Activated CD4-positive, alpha-beta T cell treated with anti-CD3 and anti-CD28 coated beads, Interleukin-2, Interleukin-4, amounts not matched to agents 100 ng/mL and 50 ng/mL, durations not matched to agents 16 hours and 8 hours (primary cell): ENCODE data around the gene DAP.
"Not testable (repeated sequence)": the region's sequence is repeated elsewhere in the genome, so short reads cannot be mapped to it uniquely, and the experiment has no call there.

Experiments
- DNase-seq: peaks from one replicate; pipeline ENCODE4 v3.0.0-alpha.2; 2020; ENCODE audit warnings: low spot score

The DAP gene

GRCh38 chr5:10734037-10734709 is 26.9 kb downstream of the DAP start:
- no peak for DNase-seq

- DNase-seq = no peak
These were observed 27.6 kb downstream of the DAP start for GRCh38 chr5:10733426-10733825.

DNA sequence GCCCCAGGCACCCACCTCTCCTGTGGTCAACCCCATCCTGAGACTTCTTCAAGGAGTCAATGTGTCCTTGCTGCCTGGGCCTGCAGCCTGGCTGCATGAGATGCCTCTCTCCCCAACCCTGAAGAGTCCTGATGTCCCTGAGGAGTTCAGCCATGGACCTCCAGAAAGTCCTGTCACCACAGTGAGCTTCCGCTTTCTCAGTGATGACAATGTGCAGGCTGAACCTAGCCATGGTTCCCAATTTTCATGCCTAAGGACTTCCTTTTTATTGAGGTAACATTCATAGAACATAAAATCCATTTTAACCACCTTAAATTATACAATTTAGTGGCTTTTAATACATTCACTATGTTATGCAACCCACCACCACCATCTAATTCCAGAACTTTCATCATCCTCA is 29.1 kb downstream of the DAP start:
- DNase-seq = no peak

GRCh38 chr5:10730043-10730351 is 31.0 kb downstream of the DAP start:
- no peak for DNase-seq

DNA sequence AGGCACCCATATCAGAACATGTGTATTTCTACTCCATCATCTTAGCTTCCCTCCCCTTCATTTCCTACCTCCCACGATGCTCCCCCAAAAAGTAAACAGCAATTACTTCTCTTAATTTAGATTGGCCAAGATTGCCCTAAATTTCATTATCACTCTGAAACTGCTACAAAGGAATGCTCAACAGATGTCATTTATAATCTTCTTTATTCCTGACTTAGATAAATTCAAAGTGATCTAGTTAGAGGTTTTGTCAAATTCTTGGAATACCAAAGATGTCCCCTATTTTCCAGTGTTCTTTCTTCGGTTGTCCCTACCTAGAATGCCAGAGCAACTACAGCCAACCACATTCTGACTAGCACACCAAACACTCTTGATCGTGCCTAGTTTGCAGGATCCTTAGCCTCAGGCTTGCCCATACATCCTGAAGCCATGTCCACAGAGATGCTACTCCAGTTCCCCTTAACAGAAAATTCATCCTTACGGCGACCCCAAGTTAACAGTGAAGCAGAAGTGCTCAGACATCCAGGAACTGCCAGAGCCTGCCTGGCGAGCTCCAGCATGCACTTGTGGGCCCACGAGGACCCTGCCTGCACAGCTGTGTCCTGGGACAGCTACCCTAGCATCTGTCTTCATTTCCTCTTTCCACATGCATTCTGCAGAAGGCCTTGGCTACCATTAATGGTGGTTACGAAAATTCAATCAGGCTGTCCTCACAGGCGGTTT is 31.6 kb downstream of the DAP start:
- no peak for DNase-seq

GRCh38 chr5:10728679-10729078 is 32.4 kb downstream of the DAP start:
- no peak for DNase-seq

DNA sequence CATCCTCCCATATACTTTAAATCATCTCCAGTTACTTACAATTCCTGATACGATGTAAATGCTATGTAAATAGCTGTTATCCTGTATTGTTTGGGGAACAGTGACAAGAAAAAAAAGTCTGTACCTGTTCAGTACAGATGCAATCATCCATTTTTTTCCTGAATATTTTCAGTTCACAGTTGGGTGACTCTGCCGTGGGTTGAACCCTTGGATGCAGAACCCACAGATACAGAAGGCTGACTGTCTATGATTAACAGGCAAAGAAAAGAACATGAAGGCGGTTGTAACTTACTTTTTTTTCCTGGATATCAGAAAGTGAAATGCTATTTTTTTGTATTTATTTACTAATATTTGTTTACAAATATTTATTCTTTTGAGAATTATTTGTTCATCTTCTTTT is 33.2 kb downstream of the DAP start:
- no peak for DNase-seq

- no peak for DNase-seq
These were observed 34.0 kb downstream of the DAP start for GRCh38 chr5:10726913-10727517.

GRCh38 chr5:10726179-10726912 is 34.7 kb downstream of the DAP start:
- no peak for DNase-seq

DNA sequence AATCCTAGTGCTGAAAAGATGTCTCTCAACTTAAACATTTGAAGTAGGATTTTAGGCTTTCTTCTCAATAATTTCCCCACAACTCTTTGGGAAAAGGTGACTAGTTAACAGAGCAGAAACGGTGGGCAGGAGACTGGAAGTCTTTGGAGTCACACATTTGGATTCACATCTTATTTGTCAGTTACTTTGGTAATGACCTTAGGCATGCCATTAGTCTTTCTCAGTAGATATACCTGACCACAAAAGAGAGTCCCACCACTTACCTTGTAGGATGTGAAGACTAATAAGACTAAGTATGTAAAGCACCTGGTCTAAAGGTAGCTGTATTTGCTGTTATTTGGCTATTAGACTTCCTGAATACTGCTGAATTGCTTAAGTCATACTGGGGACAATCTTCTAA is 35.4 kb downstream of the DAP start:
- no peak for DNase-seq

GRCh38 chr5:10724781-10725507 is 36.1 kb downstream of the DAP start:
- DNase-seq = no peak

- no peak for DNase-seq
These were observed 37.5 kb downstream of the DAP start for GRCh38 chr5:10723514-10723913.

- not testable (repeated sequence) for DNase-seq
These were observed 40.3 kb downstream of the DAP start for GRCh38 chr5:10720766-10721165.

DNA sequence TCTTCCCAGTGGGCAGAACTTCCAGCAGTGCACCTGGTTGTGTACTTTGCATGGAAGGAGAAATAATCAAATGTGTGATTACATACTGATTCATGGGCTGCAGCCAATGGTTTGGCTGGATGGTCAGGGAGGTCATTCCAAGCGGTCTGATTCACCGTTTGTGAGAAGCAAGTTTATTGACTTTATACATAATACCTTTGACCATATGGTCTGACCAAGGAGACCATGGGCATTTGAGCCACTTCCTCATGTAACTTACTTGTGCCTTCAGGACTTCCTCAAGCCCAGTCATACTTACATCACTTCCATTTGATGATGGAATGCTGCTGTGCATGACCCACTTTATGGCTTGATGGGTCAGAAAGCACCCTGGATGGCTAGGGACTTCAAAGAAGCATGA is 41.1 kb downstream of the DAP start:
- DNase-seq = no peak

- DNase-seq = not testable (repeated sequence)
These were observed 42.4 kb downstream of the DAP start for GRCh38 chr5:10718617-10719016.

GRCh38 chr5:10716825-10717224 is 44.2 kb downstream of the DAP start:
- DNase-seq = not testable (repeated sequence)

- no peak for DNase-seq
These were observed 45.3 kb downstream of the DAP start for GRCh38 chr5:10715605-10716290.

GRCh38 chr5:10712574-10713366 is 48.3 kb downstream of the DAP start:
- DNase-seq = peak; percentile 13

GRCh38 chr5:10711562-10711961 is 49.5 kb downstream of the DAP start:
- no peak for DNase-seq

DNA sequence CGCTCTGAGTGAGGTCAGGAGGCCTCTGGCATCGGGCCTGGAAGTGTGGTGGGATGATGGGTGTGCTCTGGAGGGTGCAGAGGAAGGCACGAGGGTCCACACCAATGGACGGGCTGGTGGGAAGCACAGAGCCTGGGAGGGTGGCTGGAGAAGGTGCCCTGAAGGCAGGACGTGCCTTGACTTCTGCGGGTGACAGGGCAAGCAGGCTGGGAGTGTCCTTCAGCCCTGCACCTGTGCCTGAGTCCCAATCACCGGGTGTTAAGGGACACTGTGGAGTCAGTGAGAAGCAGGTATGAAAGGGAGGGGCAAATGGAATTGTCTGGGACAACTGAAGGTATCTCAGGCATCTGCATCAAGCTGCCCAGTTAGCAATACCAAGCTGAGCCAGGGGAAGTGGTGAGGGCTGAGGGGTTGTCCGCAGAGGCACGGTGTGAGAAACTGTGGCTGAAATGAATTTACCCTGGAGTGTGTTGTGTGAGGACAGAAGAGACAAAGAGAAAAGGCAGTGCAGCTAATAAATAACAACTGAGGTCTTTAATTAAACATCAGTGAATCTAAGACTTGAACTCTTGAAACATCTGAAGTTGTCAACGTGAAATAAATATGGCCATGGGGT is 50.4 kb downstream of the DAP start:
- no peak for DNase-seq
